ENCODE measurements around the gene PSMF1. TPM values are rescaled to one million over a fixed set of nuclear protein-coding genes. Genes with fewer than 3 reads are reported as not detected.

Gene PSMF1
- total and polyA plus RNA-seq, 4 donors = 43.6 to 126 (median 83.8) TPM

GRCh38 chr20:1189827-1190226 is 71.4 kb downstream of the PSMF1 start:
- Histone ChIP-seq H3K27ac (ENCODE audit: low read depth in 1 of 2, low read length in 2 of 2) (no peak overlapping the region), H3K36me3 (ENCODE audit: control insufficient read depth in 4 of 4, insufficient read depth in 3 of 4, low read depth in 1 of 4, low read length in 3 of 4) (no peaks in the 10 kb centered on the region), H3K9me3 (ENCODE audit: control insufficient read depth in 4 of 4, low read length in 3 of 4) (no peaks in the 10 kb centered on the region), H3K4me1 (ENCODE audit: control insufficient read depth in 4 of 4, insufficient read depth in 4 of 4, low read length in 3 of 4) (peaks cover 14 to 33% (median 30%) of the 10 kb centered on the region in 4 donors), H3K9ac (ENCODE audit: low read depth in 1 of 2, low read length in 2 of 2) (no peak overlapping the region), H3K27me3 (ENCODE audit: control insufficient read depth in 4 of 4, insufficient read depth in 4 of 4, low read length in 3 of 4) (no peaks in the 10 kb centered on the region), H3K4me3 (ENCODE audit: low read depth in 1 of 3, low read length in 3 of 3) (no peak overlapping the region)
- DNase-seq (ENCODE audit: low spot score) = no peak
- TF ChIP-seq, protein P1, sequence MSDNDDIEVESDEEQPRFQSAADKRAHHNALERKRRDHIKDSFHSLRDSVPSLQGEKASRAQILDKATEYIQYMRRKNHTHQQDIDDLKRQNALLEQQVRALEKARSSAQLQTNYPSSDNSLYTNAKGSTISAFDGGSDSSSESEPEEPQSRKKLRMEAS (IDR thresholded peaks at IDR 0.05) = no peak
- no peak for TF ChIP-seq YY1 (IDR thresholded peaks at IDR 0.05)
- TF ChIP-seq RXRA (IDR thresholded peaks at IDR 0.05) = no peak
- no peak for TF ChIP-seq FOXA2 (IDR thresholded peaks at IDR 0.05)
- no peak for TF ChIP-seq JUND (IDR thresholded peaks at IDR 0.05)
- TF ChIP-seq TAF1 (conservative IDR thresholded peaks at IDR 0.05) = no peak
- TF ChIP-seq, protein P2, sequence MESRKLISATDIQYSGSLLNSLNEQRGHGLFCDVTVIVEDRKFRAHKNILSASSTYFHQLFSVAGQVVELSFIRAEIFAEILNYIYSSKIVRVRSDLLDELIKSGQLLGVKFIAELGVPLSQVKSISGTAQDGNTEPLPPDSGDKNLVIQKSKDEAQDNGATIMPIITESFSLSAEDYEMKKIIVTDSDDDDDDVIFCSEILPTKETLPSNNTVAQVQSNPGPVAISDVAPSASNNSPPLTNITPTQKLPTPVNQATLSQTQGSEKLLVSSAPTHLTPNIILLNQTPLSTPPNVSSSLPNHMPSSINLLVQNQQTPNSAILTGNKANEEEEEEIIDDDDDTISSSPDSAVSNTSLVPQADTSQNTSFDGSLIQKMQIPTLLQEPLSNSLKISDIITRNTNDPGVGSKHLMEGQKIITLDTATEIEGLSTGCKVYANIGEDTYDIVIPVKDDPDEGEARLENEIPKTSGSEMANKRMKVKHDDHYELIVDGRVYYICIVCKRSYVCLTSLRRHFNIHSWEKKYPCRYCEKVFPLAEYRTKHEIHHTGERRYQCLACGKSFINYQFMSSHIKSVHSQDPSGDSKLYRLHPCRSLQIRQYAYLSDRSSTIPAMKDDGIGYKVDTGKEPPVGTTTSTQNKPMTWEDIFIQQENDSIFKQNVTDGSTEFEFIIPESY (IDR thresholded peaks at IDR 0.05) = no peak
- no peak for TF ChIP-seq SP1 (IDR thresholded peaks at IDR 0.05)
- TF ChIP-seq EGR1 (IDR thresholded peaks at IDR 0.05; ENCODE audit: low read depth in 2 of 2) = no peak
- TF ChIP-seq HNF4A (conservative IDR thresholded peaks at IDR 0.05) = no peak
- no peak for TF ChIP-seq GABPA (IDR thresholded peaks at IDR 0.05 in 1 of 2, conservative IDR thresholded peaks at IDR 0.05 in 1 of 2)
- WGBS = 81% methylated on average over 1 of the region's 1 CpG

GRCh38 chr20:1190847-1191246 is 72.4 kb downstream of the PSMF1 start:
- H3K9ac ChIP-seq (ENCODE audit: low read depth in 1 of 2, low read length in 2 of 2) = no peak overlapping the region
- 86% methylated on average over 3 of the region's 3 CpGs for WGBS
- TF ChIP-seq, protein P1 (IDR thresholded peaks at IDR 0.05) = no peak
- no peak for TF ChIP-seq ATF3 (IDR thresholded peaks at IDR 0.05)
- TF ChIP-seq CTCF (IDR thresholded peaks at IDR 0.05; ENCODE audit: low read depth, low read length, missing input control) = no peak
- TF ChIP-seq EGR1 (IDR thresholded peaks at IDR 0.05; ENCODE audit: low read depth in 2 of 2) = no peak
- H3K27ac ChIP-seq (ENCODE audit: low read depth in 1 of 2, low read length in 2 of 2) = no peak overlapping the region
- H3K9me3 ChIP-seq (ENCODE audit: control insufficient read depth in 4 of 4, low read length in 3 of 4) = no peaks in the 10 kb centered on the region
- H3K4me1 ChIP-seq (ENCODE audit: control insufficient read depth in 4 of 4, insufficient read depth in 4 of 4, low read length in 3 of 4) = peaks cover 13 to 32% (median 29%) of the 10 kb centered on the region in 4 donors
- H3K4me3 ChIP-seq (ENCODE audit: low read depth in 1 of 3, low read length in 3 of 3) = no peak overlapping the region
- no peaks in the 10 kb centered on the region for H3K36me3 ChIP-seq (ENCODE audit: control insufficient read depth in 4 of 4, insufficient read depth in 3 of 4, low read depth in 1 of 4, low read length in 3 of 4)
- H3K27me3 ChIP-seq (ENCODE audit: control insufficient read depth in 4 of 4, insufficient read depth in 4 of 4, low read length in 3 of 4) = no peaks in the 10 kb centered on the region
- no peak for DNase-seq (ENCODE audit: low spot score)

DNA sequence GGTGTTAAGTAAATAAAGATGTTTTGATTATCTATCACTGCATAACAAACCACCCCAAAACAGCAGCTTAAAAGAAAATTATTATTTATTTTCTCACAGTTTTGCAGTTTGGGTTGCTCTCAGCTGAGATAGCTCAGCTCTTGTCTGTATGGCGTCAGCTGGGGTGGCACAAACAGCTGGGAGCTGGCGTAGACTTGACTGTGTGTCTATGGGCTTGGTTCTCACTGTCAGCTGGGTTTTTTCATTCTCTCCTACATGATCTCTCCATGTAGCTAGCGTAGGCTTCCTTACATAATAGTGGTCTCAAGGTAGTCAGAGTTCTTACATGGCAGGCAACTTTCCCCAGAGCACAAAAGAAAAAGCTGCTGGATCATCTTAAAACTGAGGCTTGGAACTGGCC is 72.9 kb downstream of the PSMF1 start:
- no peak overlapping the region for H3K27ac ChIP-seq (ENCODE audit: low read depth in 1 of 2, low read length in 2 of 2)
- H3K27me3 ChIP-seq (ENCODE audit: control insufficient read depth in 4 of 4, insufficient read depth in 4 of 4, low read length in 3 of 4) = no peaks in the 10 kb centered on the region
- H3K9ac ChIP-seq (ENCODE audit: low read depth in 1 of 2, low read length in 2 of 2) = no peak overlapping the region
- WGBS = 93% methylated on average over 3 of the region's 3 CpGs
- no peaks in the 10 kb centered on the region for H3K9me3 ChIP-seq (ENCODE audit: control insufficient read depth in 4 of 4, low read length in 3 of 4)
- no peak overlapping the region for H3K4me3 ChIP-seq (ENCODE audit: low read depth in 1 of 3, low read length in 3 of 3)
- TF ChIP-seq CTCF (IDR thresholded peaks at IDR 0.05; ENCODE audit: low read depth, low read length, missing input control) (no peak), ATF3 (IDR thresholded peaks at IDR 0.05) (no peak)
- TF ChIP-seq, protein P1 (IDR thresholded peaks at IDR 0.05) = no peak
- DNase-seq (ENCODE audit: low spot score) = no peak
- no peaks in the 10 kb centered on the region for H3K36me3 ChIP-seq (ENCODE audit: control insufficient read depth in 4 of 4, insufficient read depth in 3 of 4, low read depth in 1 of 4, low read length in 3 of 4)
- H3K4me1 ChIP-seq (ENCODE audit: control insufficient read depth in 4 of 4, insufficient read depth in 4 of 4, low read length in 3 of 4) = peaks cover 10 to 27% (median 24%) of the 10 kb centered on the region in 4 donors
